HG03558 (cell line): ENCODE data around the gene HERC6.
"Not testable (repeated sequence)": the region's sequence is repeated elsewhere in the genome, so short reads cannot be mapped to it uniquely, and the experiment has no call there.

Experiments used
- ATAC-seq: cut with Tn5 transposase; IDR thresholded peaks from one replicate; pipeline ENCODE4 v1.9.1; 2021; ENCODE audit warnings: moderate number of reproducible peaks; ENCODE audit not compliant: unreplicated experiment; ENCODE audit errors: extremely low read depth

The HERC6 gene

GRCh38 chr4:88382621-88383020, 4.0 kb downstream of the HERC6 start:
- peak; percentile 42 for ATAC-seq

GRCh38 chr4:88390128-88390527, 11.5 kb downstream of the HERC6 start:
- no peak for ATAC-seq

DNA sequence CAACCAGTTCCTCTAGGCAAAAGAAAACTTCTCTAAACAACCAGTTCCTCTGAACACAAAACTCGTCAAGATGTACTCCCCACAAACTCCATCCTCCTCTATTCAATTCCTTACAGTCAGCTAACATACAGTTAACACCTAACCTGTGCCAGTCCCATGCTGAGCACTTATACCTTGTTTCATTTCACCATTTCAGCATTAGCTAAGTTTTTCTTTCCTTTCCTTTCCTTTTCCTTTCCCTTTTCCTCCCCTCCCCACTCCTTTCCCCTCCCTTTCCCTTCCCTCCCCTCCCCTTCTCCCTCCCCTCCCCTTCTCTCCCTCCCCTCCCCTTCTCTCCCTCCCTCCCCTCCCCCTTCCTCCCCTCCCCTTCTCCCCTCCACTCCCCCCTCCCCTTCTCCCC, 13.1 kb downstream of the HERC6 start:
- no peak for ATAC-seq

DNA sequence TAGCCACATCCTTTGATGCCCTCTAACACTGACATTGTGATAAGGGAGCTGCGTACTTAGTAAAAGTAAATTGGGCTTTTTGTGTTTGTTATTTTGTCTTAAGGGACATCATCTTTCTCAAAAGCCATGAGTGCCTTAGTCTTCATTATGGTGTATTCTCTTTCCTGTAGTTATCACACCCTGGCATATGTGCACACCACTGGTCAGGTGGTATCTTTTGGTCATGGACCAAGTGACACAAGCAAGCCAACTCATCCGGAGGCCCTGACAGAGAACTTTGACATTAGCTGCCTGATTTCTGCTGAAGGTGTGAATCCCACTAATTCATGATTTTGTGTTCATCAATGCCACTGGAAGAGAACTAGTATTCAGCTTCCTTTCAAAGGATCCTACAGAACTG, 18.0 kb downstream of the HERC6 start:
- ATAC-seq, result no peak

GRCh38 chr4:88398381-88398780, 19.7 kb downstream of the HERC6 start:
- ATAC-seq, result no peak

GRCh38 chr4:88409206-88409605, 30.6 kb downstream of the HERC6 start:
- no peak for ATAC-seq

DNA sequence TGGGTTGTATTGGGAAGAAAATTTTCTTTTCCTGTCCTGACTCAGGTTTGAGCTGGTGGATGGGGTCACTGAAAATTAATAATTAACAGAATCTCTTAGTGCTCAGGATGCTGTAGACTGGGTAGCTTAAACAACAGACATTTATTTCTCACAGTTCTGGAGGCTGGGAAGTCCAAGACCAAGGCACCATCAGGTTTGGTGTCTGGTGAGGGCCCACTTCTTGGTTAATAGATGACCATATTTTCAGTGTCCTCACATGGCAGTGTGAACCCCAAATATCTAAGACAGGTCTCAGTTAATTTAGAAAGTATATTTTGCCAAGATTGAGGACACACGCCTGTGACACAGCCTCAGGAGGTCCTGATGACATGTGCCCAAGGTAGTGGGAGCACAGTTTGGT, 31.1 kb downstream of the HERC6 start:
- no peak for ATAC-seq

DNA sequence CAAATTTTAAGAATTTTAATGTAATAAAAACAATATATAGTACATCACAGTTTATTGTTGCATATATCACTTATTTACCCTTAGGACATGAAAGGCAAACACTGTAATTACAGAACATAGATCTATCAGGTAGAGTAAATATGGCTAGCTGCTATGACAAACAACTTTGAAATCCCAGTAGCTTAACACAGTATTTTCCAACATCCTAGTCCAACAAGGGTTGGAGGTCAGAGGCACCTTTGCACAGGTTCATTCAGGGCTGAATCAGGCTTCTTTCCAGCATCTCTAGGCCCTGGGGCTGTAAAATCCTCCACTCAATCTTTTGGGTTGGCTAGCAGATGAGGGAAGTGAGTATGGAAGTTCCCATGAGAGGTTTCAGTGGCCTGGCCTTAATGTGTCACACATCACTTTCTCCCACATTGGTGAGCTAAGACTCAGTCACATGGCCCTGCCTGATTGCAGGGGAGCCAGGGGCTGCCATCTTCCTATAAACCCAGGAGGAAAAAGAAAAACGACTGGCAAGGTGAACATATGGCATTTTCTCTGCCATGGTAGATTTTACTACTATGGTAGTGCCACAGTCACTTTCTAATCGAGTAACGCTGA, 32.9 kb downstream of the HERC6 start:
- ATAC-seq, result peak; percentile 37

- no peak for ATAC-seq
Observed at GRCh38 chr4:88413801-88414200, 35.1 kb downstream of the HERC6 start.

DNA sequence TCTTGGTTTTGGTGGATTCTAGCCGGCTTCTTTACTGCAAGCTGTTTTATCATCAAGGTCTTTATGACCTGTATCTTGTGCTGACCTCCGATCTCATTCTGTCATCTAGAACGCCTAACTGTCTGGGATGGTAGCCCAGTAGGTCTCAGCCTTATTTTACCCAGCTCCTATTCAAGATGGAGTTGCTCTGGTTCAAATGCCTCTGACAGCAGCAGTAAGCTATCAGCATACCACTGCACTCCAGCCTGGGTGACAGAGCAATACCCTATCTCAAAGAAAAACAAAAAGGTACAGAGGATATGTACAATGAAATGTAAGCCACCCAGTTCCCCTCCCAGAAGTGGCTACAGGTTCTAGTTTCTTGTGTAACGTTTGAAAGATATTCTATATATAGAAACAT, 36.1 kb downstream of the HERC6 start:
- no peak for ATAC-seq

DNA sequence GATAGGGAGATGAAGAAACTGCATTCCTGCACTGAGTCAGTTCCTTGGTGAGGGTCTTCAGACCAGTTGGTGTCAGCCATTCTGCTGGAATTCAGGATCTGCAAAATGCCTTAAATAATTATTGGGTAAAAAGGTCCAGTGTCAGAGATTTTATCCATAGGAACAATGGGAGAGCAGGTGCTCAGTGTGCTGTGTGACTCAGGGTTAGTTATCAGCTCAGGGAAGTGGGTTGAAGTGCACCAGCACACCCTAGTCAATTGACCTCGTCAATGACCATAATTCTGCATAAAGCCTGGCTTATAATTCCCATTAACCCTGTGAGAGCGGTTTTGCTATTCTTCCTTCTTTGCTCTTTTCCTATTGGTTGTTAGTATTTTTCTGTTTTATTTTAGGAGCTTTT, 37.3 kb downstream of the HERC6 start:
- ATAC-seq, result no peak

DNA sequence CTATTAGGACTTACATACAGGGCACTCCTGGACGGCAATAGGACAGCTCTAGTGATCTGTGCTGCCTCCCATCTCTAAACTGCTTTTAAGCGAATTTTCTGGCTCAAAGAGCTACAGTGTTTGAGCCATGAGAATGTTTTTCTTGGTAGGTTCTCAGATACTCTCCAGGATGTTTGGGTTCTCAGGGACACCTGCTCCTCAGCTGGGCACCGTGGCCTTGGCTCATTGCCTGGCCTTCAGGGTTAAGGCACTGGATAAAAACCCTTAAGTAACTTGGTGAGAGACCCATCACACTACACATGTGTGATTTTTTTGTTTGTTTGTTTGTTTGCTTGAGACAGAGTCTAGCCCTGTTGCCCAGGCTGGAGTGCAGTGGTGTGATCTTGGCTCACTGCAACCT, 39.8 kb downstream of the HERC6 start:
- no peak for ATAC-seq

- no peak for ATAC-seq
Observed at GRCh38 chr4:88419874-88420273, 41.2 kb downstream of the HERC6 start.

- ATAC-seq, result no peak
Observed at GRCh38 chr4:88420844-88421243, 42.2 kb downstream of the HERC6 start.

DNA sequence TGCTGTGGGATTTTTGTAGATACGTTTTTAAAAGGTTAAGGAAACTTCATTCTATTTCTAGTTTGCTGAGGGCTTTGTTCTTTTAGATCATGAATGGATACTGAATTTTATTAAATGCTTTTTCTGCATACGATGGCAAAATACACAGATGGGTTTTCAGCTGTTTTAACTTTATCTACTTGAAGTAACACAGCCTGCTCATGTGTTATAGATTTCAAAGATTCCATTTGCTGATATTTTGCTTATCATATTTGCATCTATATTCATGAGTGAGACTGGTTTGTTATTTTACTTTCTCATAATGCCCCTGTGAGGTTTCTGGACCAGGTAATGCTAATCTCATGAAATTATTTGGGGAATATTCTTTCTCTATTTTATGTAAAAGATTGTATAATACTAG, 43.8 kb downstream of the HERC6 start:
- no peak for ATAC-seq

GRCh38 chr4:88429401-88429800, 50.7 kb downstream of the HERC6 start:
- no peak for ATAC-seq

GRCh38 chr4:88435987-88436693, 57.5 kb downstream of the HERC6 start:
- ATAC-seq, result no peak

DNA sequence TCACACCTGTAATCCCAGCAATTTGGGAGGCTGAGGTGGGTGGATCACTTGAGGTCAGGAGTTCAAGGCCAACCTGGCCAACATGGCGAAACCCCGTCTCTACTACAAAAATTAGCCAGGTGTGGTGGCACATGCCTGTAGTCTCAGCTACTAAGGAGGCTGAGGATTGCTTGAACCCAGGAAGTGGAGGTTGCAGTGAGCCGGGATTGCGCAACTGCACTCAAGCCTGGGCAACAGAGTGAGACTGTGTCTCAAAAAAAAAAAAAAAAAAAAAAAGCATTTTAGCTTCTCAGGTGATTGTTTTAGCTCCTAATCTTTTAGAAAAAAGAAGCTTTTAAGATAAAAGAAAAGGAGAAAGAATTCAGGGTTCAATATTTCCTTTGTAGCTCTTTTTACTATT, 59.2 kb downstream of the HERC6 start:
- ATAC-seq, result not testable (repeated sequence)

DNA sequence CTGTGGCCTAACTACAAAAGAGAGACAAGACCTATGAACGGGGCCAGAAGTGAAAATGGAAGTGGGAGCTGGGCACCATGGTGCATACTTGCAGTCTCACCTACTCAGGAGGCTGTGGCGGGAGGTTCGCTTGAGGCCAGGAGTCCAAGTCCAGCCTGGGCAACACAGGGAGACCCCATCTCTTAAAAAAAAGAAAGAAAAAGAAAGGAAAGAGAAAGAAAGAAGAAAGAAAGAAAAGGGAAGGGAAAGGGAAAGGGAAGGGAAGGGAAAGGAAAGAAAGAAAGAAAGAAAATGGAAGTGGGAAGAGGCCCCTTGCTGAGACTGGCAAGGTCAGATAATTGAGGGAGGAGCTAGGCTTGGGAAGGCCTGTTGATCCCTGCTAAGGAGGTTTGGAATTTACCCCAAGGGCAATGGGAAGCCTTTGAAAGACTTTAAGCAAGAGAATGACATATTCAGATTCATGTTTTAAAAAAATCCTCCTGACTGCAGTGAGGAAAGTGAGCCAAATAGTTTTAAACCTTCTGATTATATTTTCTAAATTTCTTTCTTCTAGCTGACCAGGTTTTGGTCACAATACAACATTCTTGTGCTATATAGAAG, 60.6 kb downstream of the HERC6 start:
- ATAC-seq, result no peak

DNA sequence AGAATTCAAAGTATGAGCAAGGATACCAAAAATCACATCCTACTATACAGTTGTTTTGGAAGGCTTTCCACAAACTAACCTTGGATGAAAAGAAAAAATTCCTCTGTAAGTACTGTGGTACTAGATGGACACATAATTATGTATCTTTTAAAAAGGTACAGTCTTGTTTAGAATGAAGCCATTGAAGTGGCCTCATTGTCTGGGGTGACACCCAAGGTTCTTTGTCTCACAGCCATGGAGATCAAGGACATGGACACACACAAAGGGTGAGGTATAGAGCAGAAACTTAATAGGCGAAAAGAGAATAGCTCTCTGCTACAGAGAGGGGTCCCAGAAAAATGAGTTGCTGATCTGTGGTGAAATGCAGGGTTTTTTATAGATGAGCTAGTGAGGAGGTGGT, 61.5 kb downstream of the HERC6 start:
- no peak for ATAC-seq

DNA sequence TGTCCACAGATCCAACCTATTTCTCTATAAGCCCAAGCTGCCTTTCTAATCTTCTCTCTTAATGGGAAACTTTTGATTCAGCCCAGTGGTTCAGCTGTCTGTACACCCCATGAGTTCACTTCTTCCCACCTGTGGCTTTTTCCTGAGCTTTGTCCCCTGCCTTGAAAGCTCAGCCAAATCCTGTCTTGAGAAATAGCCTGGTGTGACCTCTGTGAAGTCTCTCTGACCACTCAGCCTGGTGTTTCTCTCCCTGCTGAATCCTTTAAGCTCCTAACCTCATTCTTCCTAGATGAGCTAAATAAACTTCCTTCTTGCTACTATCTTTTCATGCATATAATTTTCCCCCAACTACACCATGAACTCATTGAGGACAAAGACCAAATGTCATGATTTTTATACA, 63.0 kb downstream of the HERC6 start:
- ATAC-seq, result no peak

DNA sequence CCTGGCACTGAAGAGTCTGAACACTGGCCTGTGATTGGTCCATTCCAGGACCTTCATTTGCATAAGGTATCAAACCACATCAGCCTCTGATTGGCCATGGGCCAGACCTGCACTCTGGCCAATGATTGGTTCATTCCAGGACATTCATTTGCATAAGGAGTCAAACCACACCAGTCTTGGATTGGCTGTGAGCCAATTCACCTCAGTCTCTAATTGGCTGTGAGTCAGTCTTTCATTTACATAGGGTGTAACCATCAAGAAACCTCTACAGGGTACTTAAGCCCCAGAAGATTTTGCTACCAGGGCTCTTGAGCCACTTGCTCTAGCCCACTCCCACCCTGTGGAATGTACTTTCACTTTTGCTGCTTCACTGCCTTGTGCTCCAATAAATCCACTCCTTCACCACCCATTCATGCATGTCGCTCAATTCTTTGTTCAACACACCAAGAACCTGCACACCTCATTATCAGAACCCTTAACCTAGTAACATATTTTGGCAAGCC, 64.1 kb downstream of the HERC6 start:
- no peak for ATAC-seq
